Gastroesophageal sphincter (tissue), 3 donors: ENCODE data around the gene ADAM12.

Source experiments
- CTCF ChIP-seq, 4 experiments: fragments of 200-600 bp in 2 of 4; fragments of 450-650 bp in 2 of 4; sonication (generic) in 1 of 4; IDR thresholded peaks; one replicate each; pipeline ENCODE4 v1.5.1; 2017 to 2019; ENCODE audit warnings: antibody characterized with exemption in 4 of 4, mild to moderate bottlenecking in 2 of 4, moderate library complexity in 2 of 4
- EP300 ChIP-seq: sonication (generic); formaldehyde crosslinking; IDR thresholded peaks from one replicate; pipeline ENCODE4 v1.6.1; 2017; ENCODE audit warnings: antibody characterized with exemption, mild to moderate bottlenecking
- POLR2A ChIP-seq, 2 donors: fragments of 450-650 bp; IDR thresholded peaks; one replicate each; pipeline ENCODE4 v1.6.1; 2017; ENCODE audit warnings: antibody characterized with exemption in 2 of 2, mild to moderate bottlenecking in 2 of 2, moderate library complexity in 1 of 2

- no peak for TF ChIP-seq POLR2A (IDR thresholded peaks at IDR 0.05)
- no peak for TF ChIP-seq CTCF (IDR thresholded peaks at IDR 0.05)
- TF ChIP-seq EP300: no peak
Observed at GRCh38 chr10:126111516-126111915, 276.8 kb downstream of the ADAM12 start.
